ENCODE measurements around the gene BCAS3.

Gene BCAS3

GRCh38 chr17:61396586-61397085 is 719.0 kb downstream of the BCAS3 start:
- no peak for DNase-seq
- TF ChIP-seq GATA1 (IDR thresholded peaks at IDR 0.05; ENCODE audit: low read depth, low read length), result no peak
- no peak for TF ChIP-seq POLR2A (IDR thresholded peaks at IDR 0.05; ENCODE audit: low read length)

GRCh38 chr17:61397086-61397842 is 719.6 kb downstream of the BCAS3 start:
- no peak for TF ChIP-seq POLR2A (IDR thresholded peaks at IDR 0.05; ENCODE audit: low read length)
- TF ChIP-seq GATA1 (IDR thresholded peaks at IDR 0.05; ENCODE audit: low read depth, low read length), result no peak

DNA sequence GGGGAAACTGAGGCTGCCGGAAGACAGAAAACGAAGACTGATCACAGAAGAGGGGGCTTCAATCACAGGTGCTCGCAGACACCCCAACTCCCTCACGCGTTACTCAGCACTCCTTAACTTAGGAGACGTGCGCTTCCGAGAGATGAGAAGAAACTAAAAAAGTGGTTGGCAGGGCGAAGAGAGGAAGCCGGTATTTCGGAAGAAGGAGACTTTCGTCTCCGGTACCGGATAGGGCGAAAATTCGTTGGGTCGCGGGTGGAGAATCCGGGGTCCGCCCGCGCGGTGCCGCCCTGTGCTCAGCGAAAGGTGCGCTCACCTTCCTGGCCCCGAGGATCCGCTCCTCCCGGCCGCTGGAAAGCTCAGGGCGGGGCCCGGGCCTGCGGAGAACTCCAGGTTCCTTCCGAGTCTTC is 721.1 kb downstream of the BCAS3 start:
- TF ChIP-seq POLR2A (IDR thresholded peaks at IDR 0.05; ENCODE audit: low read length), result no peak
- no peak for TF ChIP-seq GATA1 (IDR thresholded peaks at IDR 0.05; ENCODE audit: low read depth, low read length)
- DNase-seq, result no peak

More at GRCh38 chr17:61397086-61397842, 719.6 kb downstream of the BCAS3 start:
- no peak for DNase-seq

GRCh38 chr17:61399131-61400065 is 721.7 kb downstream of the BCAS3 start, which contains the start of gene TBX2:
Gene TBX2 (plus strand): TSS chr17:61399843. CDS start chr17:61400177, 334 bp downstream.
- TF ChIP-seq GATA1 (IDR thresholded peaks at IDR 0.05; ENCODE audit: low read depth, low read length) (no peak), POLR2A (IDR thresholded peaks at IDR 0.05; ENCODE audit: low read length) (no peak)
- DNase-seq, result no peak

DNA sequence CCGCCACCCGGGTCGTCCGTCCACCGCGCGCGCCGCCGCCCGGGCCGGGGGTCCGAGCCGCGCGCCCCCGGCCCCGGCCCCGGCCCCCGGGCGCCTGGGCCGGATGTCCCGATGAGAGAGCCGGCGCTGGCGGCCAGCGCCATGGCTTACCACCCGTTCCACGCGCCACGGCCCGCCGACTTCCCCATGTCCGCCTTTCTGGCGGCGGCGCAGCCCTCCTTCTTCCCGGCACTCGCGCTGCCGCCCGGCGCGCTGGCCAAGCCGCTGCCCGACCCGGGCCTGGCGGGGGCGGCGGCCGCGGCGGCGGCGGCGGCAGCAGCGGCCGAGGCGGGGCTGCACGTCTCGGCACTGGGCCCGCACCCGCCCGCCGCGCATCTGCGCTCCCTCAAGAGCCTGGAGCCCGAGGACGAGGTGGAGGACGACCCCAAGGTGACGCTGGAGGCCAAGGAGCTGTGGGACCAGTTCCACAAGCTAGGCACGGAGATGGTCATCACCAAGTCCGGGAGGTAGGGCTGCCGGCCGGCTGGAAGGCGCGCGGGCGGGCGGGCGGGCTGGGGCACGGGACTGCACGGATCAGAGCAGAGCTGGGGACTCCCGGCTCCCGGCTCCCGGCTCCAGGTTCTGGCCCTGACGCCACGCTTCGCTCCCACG is 722.5 kb downstream of the BCAS3 start:
- no peak for DNase-seq
- TF ChIP-seq POLR2A (IDR thresholded peaks at IDR 0.05; ENCODE audit: low read length) (no peak), GATA1 (IDR thresholded peaks at IDR 0.05; ENCODE audit: low read depth, low read length) (no peak)

DNA sequence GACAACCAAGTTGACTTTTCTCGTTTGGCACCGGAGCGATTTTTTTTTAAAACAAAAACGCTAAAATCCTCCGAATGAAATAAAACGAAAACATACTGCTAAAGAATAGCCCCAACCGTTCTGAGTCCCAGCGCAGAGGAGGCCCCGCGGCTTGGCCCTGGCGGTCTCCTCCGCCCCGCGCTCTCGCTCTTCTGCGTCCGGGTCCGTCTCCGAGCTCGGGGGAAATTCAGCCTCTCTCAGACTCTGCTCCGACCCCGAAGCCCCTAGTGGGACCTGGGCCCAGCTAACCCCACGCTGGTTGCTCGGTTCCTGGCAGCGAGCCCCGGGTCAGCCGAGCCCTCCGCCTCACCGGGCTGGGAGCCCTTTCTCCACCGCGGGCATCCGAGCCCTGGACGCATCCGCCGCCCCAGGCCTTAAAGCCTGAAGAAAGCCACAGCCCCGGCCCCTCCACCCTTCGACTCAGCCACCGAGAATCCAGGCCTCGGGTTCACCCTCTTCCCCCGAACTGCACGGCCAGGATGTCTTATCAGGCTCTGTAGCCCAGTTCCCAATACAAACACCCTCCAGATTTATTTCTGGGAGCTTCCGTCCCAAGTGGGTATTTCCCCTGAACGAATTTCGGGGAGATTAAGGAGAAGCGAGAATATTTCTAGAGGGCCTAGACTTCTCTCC is 723.2 kb downstream of the BCAS3 start:
- DNase-seq, result no peak
- TF ChIP-seq GATA1 (IDR thresholded peaks at IDR 0.05; ENCODE audit: low read depth, low read length), result no peak
- TF ChIP-seq POLR2A (IDR thresholded peaks at IDR 0.05; ENCODE audit: low read length), result no peak

- TF ChIP-seq POLR2A (IDR thresholded peaks at IDR 0.05; ENCODE audit: low read length), result no peak
- no peak for TF ChIP-seq GATA1 (IDR thresholded peaks at IDR 0.05; ENCODE audit: low read depth, low read length)
- no peak for DNase-seq
Measured at GRCh38 chr17:61401389-61402072, 723.9 kb downstream of the BCAS3 start.

DNA sequence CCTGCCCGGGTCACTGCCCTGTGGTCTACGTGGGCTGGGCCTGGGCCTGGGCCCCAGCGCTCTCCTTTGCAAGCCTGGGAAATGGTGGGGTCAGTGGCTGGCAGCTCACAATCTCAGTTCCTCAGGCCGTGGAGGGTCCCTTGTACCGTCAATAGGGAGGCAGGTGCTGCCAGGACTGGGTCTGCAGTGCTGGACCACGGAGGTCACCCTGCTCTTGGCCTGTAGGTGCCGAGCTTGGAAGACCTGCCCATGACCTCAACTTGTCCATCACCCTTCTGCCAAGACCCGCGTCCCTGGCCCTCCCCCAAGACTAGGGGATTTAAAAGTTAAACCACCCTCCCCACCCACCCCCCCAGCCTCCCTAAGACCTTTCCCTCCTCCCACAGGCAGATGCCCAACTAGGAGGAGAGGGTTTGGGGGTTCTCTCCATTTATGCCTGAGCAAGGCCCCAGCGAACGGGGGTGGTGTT is 724.5 kb downstream of the BCAS3 start:
- DNase-seq, result no peak
- TF ChIP-seq POLR2A (IDR thresholded peaks at IDR 0.05; ENCODE audit: low read length), result no peak
- TF ChIP-seq GATA1 (IDR thresholded peaks at IDR 0.05; ENCODE audit: low read depth, low read length), result no peak

DNA sequence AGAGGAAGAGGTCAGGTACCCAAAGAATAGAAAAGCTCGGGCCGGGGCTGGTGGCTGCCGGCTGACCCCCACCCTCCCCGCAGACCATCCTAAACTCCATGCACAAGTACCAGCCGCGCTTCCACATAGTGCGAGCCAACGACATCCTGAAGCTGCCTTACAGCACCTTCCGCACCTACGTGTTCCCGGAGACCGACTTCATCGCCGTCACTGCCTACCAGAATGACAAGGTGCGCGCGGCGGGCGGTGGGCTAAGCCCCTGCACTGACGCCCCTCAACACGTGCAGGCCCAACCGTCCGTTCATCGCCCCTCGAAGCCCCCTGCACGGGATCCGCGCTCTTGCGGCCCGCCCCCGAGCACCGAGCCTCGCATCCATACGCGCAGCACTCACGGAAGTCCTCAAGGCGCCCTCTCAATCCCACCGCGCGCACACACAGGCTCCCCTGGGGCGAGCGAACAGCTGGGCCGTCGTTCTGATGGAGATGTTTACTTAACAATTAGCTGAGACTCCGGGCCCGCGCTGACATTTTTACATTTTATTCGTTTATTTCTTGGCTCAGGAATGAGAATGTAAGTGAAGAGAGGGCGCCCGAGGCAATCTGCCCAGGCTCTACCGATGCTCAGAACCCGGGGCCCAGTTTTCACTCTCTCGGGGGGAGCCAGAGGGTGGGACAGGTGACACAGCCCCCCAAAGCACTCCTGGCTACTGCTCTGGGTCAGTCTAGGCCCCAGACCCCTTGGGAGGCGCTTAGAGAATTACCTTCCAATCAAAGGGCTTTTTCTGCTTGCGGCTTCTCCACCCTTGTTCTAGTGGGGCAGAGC is 725.5 kb downstream of the BCAS3 start:
- no peak for DNase-seq

DNA sequence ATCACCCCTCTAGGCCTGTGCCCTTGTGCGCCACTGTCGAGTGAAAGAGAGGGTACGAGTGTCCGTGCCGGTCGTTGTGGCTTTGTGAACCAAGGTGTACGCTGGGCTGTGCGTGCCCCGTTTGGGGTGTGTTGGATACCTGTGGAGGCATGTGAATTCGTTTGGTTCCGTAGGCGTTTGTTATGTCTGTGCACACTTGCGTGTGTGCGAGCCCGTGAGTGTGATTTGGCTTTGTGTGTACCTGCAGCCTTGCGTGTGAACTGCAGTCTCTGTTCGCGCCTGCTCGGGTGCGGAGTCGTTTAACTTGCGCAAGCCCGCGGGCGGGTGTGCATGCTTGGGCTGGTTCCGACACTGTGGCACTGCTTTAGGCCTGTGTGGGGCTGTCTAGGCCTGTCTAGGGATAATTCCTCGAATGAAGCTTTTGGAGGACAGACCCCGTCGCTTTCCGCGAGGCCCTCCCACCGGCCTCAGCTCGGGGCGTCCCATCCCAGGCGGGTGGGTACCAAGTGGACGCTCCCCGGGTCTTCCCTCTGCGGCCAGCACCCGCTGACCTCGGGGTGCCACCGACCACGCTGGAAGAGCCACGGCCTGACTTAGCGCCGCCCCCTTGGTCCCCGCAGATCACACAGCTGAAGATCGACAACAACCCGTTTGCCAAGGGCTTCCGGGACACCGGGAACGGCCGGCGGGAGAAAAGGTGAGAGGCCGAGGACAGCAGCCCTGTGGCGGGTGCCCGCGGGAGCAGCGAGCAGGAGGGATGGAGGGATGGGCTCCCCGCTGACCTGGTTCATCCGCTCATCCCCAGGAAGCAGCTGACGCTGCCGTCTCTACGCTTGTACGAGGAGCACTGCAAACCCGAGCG is 726.4 kb downstream of the BCAS3 start:
- TF ChIP-seq GATA1 (IDR thresholded peaks at IDR 0.05; ENCODE audit: low read depth, low read length) (no peak), POLR2A (IDR thresholded peaks at IDR 0.05; ENCODE audit: low read length) (no peak)
- DNase-seq, result no peak

More for the DNA sequence above, 725.5 kb downstream of the BCAS3 start:
- TF ChIP-seq GATA1 (IDR thresholded peaks at IDR 0.05; ENCODE audit: low read depth, low read length) (no peak), POLR2A (IDR thresholded peaks at IDR 0.05; ENCODE audit: low read length) (no peak)

- TF ChIP-seq POLR2A (IDR thresholded peaks at IDR 0.05; ENCODE audit: low read length) (no peak), GATA1 (IDR thresholded peaks at IDR 0.05; ENCODE audit: low read depth, low read length) (no peak)
- DNase-seq, result no peak
Measured at GRCh38 chr17:61404663-61404912, 726.9 kb downstream of the BCAS3 start.

Data from erythroblast (primary cell).